ENCODE results near the gene DLX3.

- no peak for TF ChIP-seq CTCF (IDR thresholded peaks at IDR 0.05)
- no peak for TF ChIP-seq POLR2A (IDR thresholded peaks at IDR 0.05)
- no peak for TF ChIP-seq EP300 (IDR thresholded peaks at IDR 0.05)
- TF ChIP-seq POLR2AphosphoS5 (IDR thresholded peaks at IDR 0.05) = no peak
Measured at GRCh38 chr17:49967205-49967604, 27.8 kb downstream of the DLX3 start.
